HL-60 (cell line): ENCODE measurements around the gene FCN2.

Experiments used
- DNase-seq, 2 experiments: peaks; one replicate each; pipeline ENCODE4 v3.0.0-alpha.2; 2010 to 2020; ENCODE audit warnings: low read depth in 1 of 2, low spot score in 1 of 2
- H3K27ac ChIP-seq: fragments of 250-450 bp; sonication (Bioruptor Pico); replicated peaks from 2 replicates; pipeline ENCODE4 v1.5.1; 2020; ENCODE audit warnings: mild to moderate bottlenecking, moderate library complexity
- H3K27me3 ChIP-seq: fragments of 250-450 bp; sonication (Bioruptor Pico); 2 replicates; pipeline ENCODE4 v1.5.1; 2021; ENCODE audit warnings: mild to moderate bottlenecking, moderate library complexity; ENCODE audit not compliant: insufficient read depth, poor library complexity, severe bottlenecking
- H3K4me3 ChIP-seq: replicated peaks from 2 replicates; pipeline ENCODE4 v1.5.1; 2011; ENCODE audit warnings: mild to moderate bottlenecking, control low read depth, low read length; ENCODE audit not compliant: insufficient read depth
- GABPA ChIP-seq: IDR thresholded peaks from 2 replicates; pipeline ENCODE4 v1.6.1; 2012; ENCODE audit warnings: low read depth
- POLR2AphosphoS5 ChIP-seq: IDR thresholded peaks from 2 replicates; pipeline ENCODE4 v1.6.1; 2012; ENCODE audit warnings: low read depth
- SPI1 ChIP-seq: IDR thresholded peaks from 2 replicates; pipeline ENCODE4 v1.6.1; 2012; ENCODE audit warnings: low read depth, mild to moderate bottlenecking, borderline replicate concordance
- TF ChIP-seq, protein P1 (sequence below): IDR thresholded peaks from one replicate; pipeline ENCODE4 v1.5.1; 2011; ENCODE audit warnings: low read length, control low read depth, inconsistent platforms; ENCODE audit not compliant: insufficient read depth
- TF ChIP-seq, protein P2 (sequence below): IDR thresholded peaks from 2 replicates; pipeline ENCODE4 v1.6.1; 2012; ENCODE audit warnings: low read depth; ENCODE audit not compliant: insufficient replicate concordance

FCN2 gene

DNA sequence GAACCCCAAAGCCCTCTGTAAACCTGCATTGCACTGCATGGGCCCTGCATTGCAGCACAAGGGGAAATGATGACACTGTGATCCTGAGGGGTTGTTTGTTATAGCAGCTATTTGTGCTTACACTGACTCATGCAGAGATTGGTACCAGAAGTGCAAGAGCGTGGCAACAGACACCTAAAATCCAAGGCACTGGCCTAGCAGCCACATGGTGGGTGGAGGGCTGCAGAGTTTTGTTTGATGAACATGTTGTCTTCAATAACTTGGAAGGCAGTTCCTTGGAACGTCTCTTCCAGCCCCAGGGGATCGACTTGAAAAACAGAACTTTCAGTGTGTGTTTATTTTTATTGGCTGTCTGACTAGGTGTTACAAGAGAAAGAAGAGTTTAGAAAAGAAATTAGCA lies 14.5 kb downstream of the FCN2 start:
- no peak for TF ChIP-seq GABPA
- no peak for TF ChIP-seq POLR2AphosphoS5
- TF ChIP-seq, protein P1, sequence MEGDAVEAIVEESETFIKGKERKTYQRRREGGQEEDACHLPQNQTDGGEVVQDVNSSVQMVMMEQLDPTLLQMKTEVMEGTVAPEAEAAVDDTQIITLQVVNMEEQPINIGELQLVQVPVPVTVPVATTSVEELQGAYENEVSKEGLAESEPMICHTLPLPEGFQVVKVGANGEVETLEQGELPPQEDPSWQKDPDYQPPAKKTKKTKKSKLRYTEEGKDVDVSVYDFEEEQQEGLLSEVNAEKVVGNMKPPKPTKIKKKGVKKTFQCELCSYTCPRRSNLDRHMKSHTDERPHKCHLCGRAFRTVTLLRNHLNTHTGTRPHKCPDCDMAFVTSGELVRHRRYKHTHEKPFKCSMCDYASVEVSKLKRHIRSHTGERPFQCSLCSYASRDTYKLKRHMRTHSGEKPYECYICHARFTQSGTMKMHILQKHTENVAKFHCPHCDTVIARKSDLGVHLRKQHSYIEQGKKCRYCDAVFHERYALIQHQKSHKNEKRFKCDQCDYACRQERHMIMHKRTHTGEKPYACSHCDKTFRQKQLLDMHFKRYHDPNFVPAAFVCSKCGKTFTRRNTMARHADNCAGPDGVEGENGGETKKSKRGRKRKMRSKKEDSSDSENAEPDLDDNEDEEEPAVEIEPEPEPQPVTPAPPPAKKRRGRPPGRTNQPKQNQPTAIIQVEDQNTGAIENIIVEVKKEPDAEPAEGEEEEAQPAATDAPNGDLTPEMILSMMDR = no peak
- TF ChIP-seq, protein P2, sequence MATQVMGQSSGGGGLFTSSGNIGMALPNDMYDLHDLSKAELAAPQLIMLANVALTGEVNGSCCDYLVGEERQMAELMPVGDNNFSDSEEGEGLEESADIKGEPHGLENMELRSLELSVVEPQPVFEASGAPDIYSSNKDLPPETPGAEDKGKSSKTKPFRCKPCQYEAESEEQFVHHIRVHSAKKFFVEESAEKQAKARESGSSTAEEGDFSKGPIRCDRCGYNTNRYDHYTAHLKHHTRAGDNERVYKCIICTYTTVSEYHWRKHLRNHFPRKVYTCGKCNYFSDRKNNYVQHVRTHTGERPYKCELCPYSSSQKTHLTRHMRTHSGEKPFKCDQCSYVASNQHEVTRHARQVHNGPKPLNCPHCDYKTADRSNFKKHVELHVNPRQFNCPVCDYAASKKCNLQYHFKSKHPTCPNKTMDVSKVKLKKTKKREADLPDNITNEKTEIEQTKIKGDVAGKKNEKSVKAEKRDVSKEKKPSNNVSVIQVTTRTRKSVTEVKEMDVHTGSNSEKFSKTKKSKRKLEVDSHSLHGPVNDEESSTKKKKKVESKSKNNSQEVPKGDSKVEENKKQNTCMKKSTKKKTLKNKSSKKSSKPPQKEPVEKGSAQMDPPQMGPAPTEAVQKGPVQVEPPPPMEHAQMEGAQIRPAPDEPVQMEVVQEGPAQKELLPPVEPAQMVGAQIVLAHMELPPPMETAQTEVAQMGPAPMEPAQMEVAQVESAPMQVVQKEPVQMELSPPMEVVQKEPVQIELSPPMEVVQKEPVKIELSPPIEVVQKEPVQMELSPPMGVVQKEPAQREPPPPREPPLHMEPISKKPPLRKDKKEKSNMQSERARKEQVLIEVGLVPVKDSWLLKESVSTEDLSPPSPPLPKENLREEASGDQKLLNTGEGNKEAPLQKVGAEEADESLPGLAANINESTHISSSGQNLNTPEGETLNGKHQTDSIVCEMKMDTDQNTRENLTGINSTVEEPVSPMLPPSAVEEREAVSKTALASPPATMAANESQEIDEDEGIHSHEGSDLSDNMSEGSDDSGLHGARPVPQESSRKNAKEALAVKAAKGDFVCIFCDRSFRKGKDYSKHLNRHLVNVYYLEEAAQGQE = no peak
- Histone ChIP-seq H3K4me3 (no peak overlapping the region), H3K27me3 (no peaks in the 10 kb centered on the region), H3K27ac (no peak overlapping the region)
- no peak for DNase-seq

DNA sequence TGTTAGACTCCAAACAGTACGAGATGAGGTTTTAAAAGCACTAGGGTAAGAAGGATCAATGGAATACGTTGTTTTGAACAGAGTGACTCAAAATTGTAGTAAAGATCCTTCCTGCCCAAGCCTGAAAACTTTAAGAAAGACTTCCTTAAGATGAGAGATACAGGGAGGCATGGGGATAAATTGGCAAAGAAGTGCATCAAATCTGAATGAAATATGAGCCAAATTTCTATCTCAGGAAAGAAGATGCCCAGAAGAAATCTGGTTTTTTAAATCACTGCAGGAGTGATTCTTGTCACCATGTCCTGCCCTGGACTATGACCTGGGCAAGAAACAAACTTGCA lies 14.9 kb downstream of the FCN2 start:
- TF ChIP-seq, protein P1 = no peak
- no peak for TF ChIP-seq SPI1
- TF ChIP-seq GABPA = no peak
- TF ChIP-seq, protein P2 = no peak
- no peak for TF ChIP-seq POLR2AphosphoS5

DNA sequence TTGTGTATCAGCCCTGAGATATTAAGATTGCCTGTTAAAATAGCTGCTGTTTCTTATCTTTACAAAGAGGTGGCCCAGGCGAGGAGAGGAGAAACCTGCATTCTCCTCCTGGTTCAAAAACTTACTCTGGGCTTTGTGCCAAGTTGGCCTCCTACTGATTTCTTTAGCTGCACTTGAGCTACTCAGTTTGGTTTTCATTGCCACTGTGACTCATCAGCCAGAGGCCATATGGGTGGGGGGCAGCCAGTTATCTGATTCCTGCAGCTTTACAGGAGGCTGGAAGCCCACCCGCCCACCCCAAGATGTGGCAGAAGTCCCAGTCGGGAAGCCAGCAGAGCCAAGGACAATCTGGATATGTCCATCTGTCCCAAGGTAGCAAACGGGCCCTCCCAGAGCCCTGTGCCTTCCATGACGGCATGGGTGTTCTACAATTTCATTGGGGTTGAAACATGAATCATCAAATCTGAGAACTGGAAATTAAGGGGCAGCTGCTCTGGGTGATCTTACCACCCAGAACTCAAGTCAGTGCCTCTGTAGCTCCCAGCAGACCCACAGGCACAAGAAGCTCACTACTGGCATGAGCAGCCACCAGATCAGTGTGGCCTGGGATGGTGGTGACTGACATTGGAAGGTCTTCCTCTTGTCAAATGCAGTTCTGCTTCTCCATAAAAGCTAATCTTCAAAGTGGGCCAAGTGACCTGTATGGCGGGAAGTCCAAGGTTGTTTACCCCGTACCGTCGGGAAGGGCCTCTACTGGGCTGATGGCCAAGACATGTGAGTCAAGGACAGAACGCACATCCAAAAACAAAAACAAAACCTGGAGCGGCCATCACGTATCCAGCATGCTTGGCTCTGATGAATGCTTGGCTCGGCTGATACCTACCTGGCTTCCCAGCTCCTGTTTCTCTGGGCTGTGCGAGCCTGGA lies 15.6 kb downstream of the FCN2 start:
- DNase-seq = no peak
- H3K27ac ChIP-seq = no peak overlapping the region

More for the DNA sequence above, 14.9 kb downstream of the FCN2 start:
- no peak overlapping the region for H3K4me3 ChIP-seq
- H3K27ac ChIP-seq = no peak overlapping the region
- H3K27me3 ChIP-seq = no peaks in the 10 kb centered on the region
- no peak for DNase-seq

More for the DNA sequence above, 15.6 kb downstream of the FCN2 start:
- no peaks in the 10 kb centered on the region for H3K27me3 ChIP-seq
- no peak overlapping the region for H3K4me3 ChIP-seq
- TF ChIP-seq SPI1 (no peak), POLR2AphosphoS5 (no peak), GABPA (no peak)
- TF ChIP-seq, protein P1 = no peak
- TF ChIP-seq, protein P2 = no peak
